Measurements from ENCODE around the gene STK24.

The STK24 gene

GRCh38 chr13:98466634-98467236, 110.2 kb downstream of the STK24 start:
- peak; percentile 89 for DNase-seq
- Histone ChIP-seq H3K36me3 (peaks cover 70% of the 10 kb centered on the region), H3K4me3 (ENCODE audit: low read depth, low read length) (no peak overlapping the region), H3K9me3 (ENCODE audit: severe bottlenecking) (no peaks in the 10 kb centered on the region), H3K27me3 (ENCODE audit: insufficient read depth, low read depth, severe bottlenecking) (no peaks in the 10 kb centered on the region), H3K27ac (no peak overlapping the region)
- TF ChIP-seq CTCF (IDR thresholded peaks at IDR 0.05; ENCODE audit: low read depth, low read length), result peak; percentile 89

- no peak for DNase-seq
- no peak overlapping the region for H3K4me3 ChIP-seq (ENCODE audit: low read depth, low read length)
- H3K27me3 ChIP-seq (ENCODE audit: insufficient read depth, low read depth, severe bottlenecking), result no peaks in the 10 kb centered on the region
- no peak overlapping the region for H3K27ac ChIP-seq
- H3K9me3 ChIP-seq (ENCODE audit: severe bottlenecking), result no peaks in the 10 kb centered on the region
- no peak for TF ChIP-seq CTCF (IDR thresholded peaks at IDR 0.05; ENCODE audit: low read depth, low read length)
- H3K36me3 ChIP-seq, result peaks cover 87% of the 10 kb centered on the region
Observed at GRCh38 chr13:98462946-98463345, 114.0 kb downstream of the STK24 start.

GRCh38 chr13:98462241-98462882, 114.5 kb downstream of the STK24 start:
- H3K27ac ChIP-seq, result no peak overlapping the region
- H3K9me3 ChIP-seq (ENCODE audit: severe bottlenecking), result no peaks in the 10 kb centered on the region
- no peak for TF ChIP-seq CTCF (IDR thresholded peaks at IDR 0.05; ENCODE audit: low read depth, low read length)
- no peaks in the 10 kb centered on the region for H3K27me3 ChIP-seq (ENCODE audit: insufficient read depth, low read depth, severe bottlenecking)
- no peak overlapping the region for H3K4me3 ChIP-seq (ENCODE audit: low read depth, low read length)
- peaks cover 92% of the 10 kb centered on the region for H3K36me3 ChIP-seq
- no peak for DNase-seq

GRCh38 chr13:98461486-98462240, 115.2 kb downstream of the STK24 start:
- H3K9me3 ChIP-seq (ENCODE audit: severe bottlenecking), result no peaks in the 10 kb centered on the region
- H3K27me3 ChIP-seq (ENCODE audit: insufficient read depth, low read depth, severe bottlenecking), result no peaks in the 10 kb centered on the region
- no peak for TF ChIP-seq CTCF (IDR thresholded peaks at IDR 0.05; ENCODE audit: low read depth, low read length)
- no peak overlapping the region for H3K4me3 ChIP-seq (ENCODE audit: low read depth, low read length)
- DNase-seq, result no peak
- H3K27ac ChIP-seq, result no peak overlapping the region
- H3K36me3 ChIP-seq, result peaks cover 90% of the 10 kb centered on the region

GRCh38 chr13:98460516-98460915, 116.4 kb downstream of the STK24 start:
- Histone ChIP-seq H3K4me3 (ENCODE audit: low read depth, low read length) (no peak overlapping the region), H3K9me3 (ENCODE audit: severe bottlenecking) (no peaks in the 10 kb centered on the region), H3K27me3 (ENCODE audit: insufficient read depth, low read depth, severe bottlenecking) (no peaks in the 10 kb centered on the region), H3K27ac (no peak overlapping the region), H3K36me3 (peaks cover 90% of the 10 kb centered on the region)
- TF ChIP-seq CTCF (IDR thresholded peaks at IDR 0.05; ENCODE audit: low read depth, low read length), result no peak
- DNase-seq, result no peak
